ENCODE data around the gene E2F6. TPM values are rescaled to one million over a fixed set of nuclear protein-coding genes. Genes with fewer than 3 reads are reported as not detected.
A peak's percentile ranks its signal among the peaks of the same experiment; 100 is the strongest.

The E2F6 gene
- total RNA-seq, 1 experiment from 2014 or later, result 27.1 TPM

GRCh38 chr2:11507517-11507916 lies 41.6 kb upstream of the E2F6 start:
- intact Hi-C loops (cut with micrococcal nuclease), result no loop called here
- Histone ChIP-seq H3K9ac (ENCODE audit: low read length) (no peak overlapping the region), H3K27me3 (ENCODE audit: low read length) (peaks cover 3% of the 10 kb centered on the region; the same call in 1 of the 2 replicates), H3K79me2 (ENCODE audit: low read length) (no peaks in the 10 kb centered on the region), H2AFZ (ENCODE audit: low read length) (no peak overlapping the region), H4K20me1 (ENCODE audit: low read length) (no peaks in the 10 kb centered on the region), H3K9me3 (ENCODE audit: low read length) (no peaks in the 10 kb centered on the region), H3F3A (ENCODE audit: low read length, unreplicated experiment) (no peaks in the 10 kb centered on the region), H3K36me3 (ENCODE audit: low read depth, low read length) (no peaks in the 10 kb centered on the region), H3K9me2 (replicated peaks; ENCODE audit: low read length) (no peaks in the 10 kb centered on the region), H3K4me2 (ENCODE audit: low read length) (no peak overlapping the region), H3K4me3 (ENCODE audit: low read length) (no peak overlapping the region), H3K4me1 (ENCODE audit: insufficient read depth, low read length) (peaks cover 5% of the 10 kb centered on the region; the same call in 1 of the 2 replicates), H3K27ac (ENCODE audit: low read length) (no peak overlapping the region)
- DNase-seq (no peak), ATAC-seq (no peak)
- CTCF ChIA-PET, result no interaction called here
- no peak for TF ChIP-seq CTCF (conservative IDR thresholded peaks at IDR 0.05; ENCODE audit: low read depth, low read length)
- TF ChIP-seq EZH2phosphoT487 (IDR thresholded peaks at IDR 0.05; ENCODE audit: borderline replicate concordance, low read length), result no peak
- no peak for TF ChIP-seq EZH2 (IDR thresholded peaks at IDR 0.05; ENCODE audit: low read length, unreplicated experiment)
- no TSS peak for BruUV-seq (replicated peaks)
- POLR2A ChIA-PET (ENCODE audit: unreplicated experiment), result no interaction called here

- H3K9me2 ChIP-seq (replicated peaks; ENCODE audit: low read length), result no peaks in the 10 kb centered on the region
- no peaks in the 10 kb centered on the region for H3F3A ChIP-seq (ENCODE audit: low read length, unreplicated experiment)
- no peak for DNase-seq
- no peak overlapping the region for H3K4me2 ChIP-seq (ENCODE audit: low read length)
- no peak overlapping the region for H2AFZ ChIP-seq (ENCODE audit: low read length)
- ATAC-seq, result no peak
- no peak overlapping the region for H3K9ac ChIP-seq (ENCODE audit: low read length)
- H3K4me3 ChIP-seq (ENCODE audit: low read length), result no peak overlapping the region
- no TSS peak for BruUV-seq (replicated peaks)
- H3K27ac ChIP-seq (ENCODE audit: low read length), result no peak overlapping the region
- POLR2A ChIA-PET (ENCODE audit: unreplicated experiment), result no interaction called here
- no peaks in the 10 kb centered on the region for H3K79me2 ChIP-seq (ENCODE audit: low read length)
- H3K4me1 ChIP-seq (ENCODE audit: insufficient read depth, low read length), result peaks cover 5% of the 10 kb centered on the region; the same call in 1 of the 2 replicates
- CTCF ChIA-PET, result no interaction called here
- H4K20me1 ChIP-seq (ENCODE audit: low read length), result no peaks in the 10 kb centered on the region
- no peaks in the 10 kb centered on the region for H3K9me3 ChIP-seq (ENCODE audit: low read length)
- TF ChIP-seq CTCF (conservative IDR thresholded peaks at IDR 0.05; ENCODE audit: low read depth, low read length), result no peak
- no peak for TF ChIP-seq EZH2 (IDR thresholded peaks at IDR 0.05; ENCODE audit: low read length, unreplicated experiment)
- TF ChIP-seq EZH2phosphoT487 (IDR thresholded peaks at IDR 0.05; ENCODE audit: borderline replicate concordance, low read length), result no peak
- intact Hi-C loops (cut with micrococcal nuclease), result no loop called here
- no peaks in the 10 kb centered on the region; the same call in 1 of the 2 replicates for H3K27me3 ChIP-seq (ENCODE audit: low read length)
- no peaks in the 10 kb centered on the region for H3K36me3 ChIP-seq (ENCODE audit: low read depth, low read length)
These were observed 40.6 kb upstream of the E2F6 start for GRCh38 chr2:11506611-11506969.

- Histone ChIP-seq H3K9ac (ENCODE audit: low read length) (no peak overlapping the region), H3F3A (ENCODE audit: low read length, unreplicated experiment) (no peaks in the 10 kb centered on the region), H3K27ac (ENCODE audit: low read length) (no peak overlapping the region), H3K4me1 (ENCODE audit: insufficient read depth, low read length) (peaks cover 5% of the 10 kb centered on the region; the same call in 1 of the 2 replicates), H3K27me3 (ENCODE audit: low read length) (no peaks in the 10 kb centered on the region), H3K9me2 (replicated peaks; ENCODE audit: low read length) (no peaks in the 10 kb centered on the region), H3K4me3 (ENCODE audit: low read length) (no peak overlapping the region), H3K4me2 (ENCODE audit: low read length) (no peak overlapping the region), H2AFZ (ENCODE audit: low read length) (0 out of 2 replicates have a peak overlapping the region, but pooled peaks have one; percentile 24), H3K79me2 (ENCODE audit: low read length) (no peaks in the 10 kb centered on the region), H4K20me1 (ENCODE audit: low read length) (no peaks in the 10 kb centered on the region), H3K36me3 (ENCODE audit: low read depth, low read length) (no peaks in the 10 kb centered on the region), H3K9me3 (ENCODE audit: low read length) (no peaks in the 10 kb centered on the region)
- CTCF ChIA-PET, result no interaction called here
- DNase-seq (peak; percentile 59), ATAC-seq (peak; percentile 40; the same call in 1 of the 2 replicates)
- intact Hi-C loops (cut with micrococcal nuclease), result no loop called here
- no peak for TF ChIP-seq CTCF (conservative IDR thresholded peaks at IDR 0.05; ENCODE audit: low read depth, low read length)
- TF ChIP-seq EZH2 (IDR thresholded peaks at IDR 0.05; ENCODE audit: low read length, unreplicated experiment), result no peak
- TF ChIP-seq EZH2phosphoT487 (IDR thresholded peaks at IDR 0.05; ENCODE audit: borderline replicate concordance, low read length), result no peak
- POLR2A ChIA-PET (ENCODE audit: unreplicated experiment), result no interaction called here
- no TSS peak for BruUV-seq (replicated peaks)
These were observed 40.0 kb upstream of the E2F6 start for GRCh38 chr2:11505652-11506610.
